HCT116 (cell line): ENCODE measurements around the gene SIPA1L3. TPM values are rescaled to one million over a fixed set of nuclear protein-coding genes. Genes with fewer than 3 reads are reported as not detected.

Experiments used
- ATAC-seq: fragments of 200-7000 bp; cut with Tn5 transposase; 2 replicates; pipeline ENCODE4 v1.9.1; 2020; ENCODE audit warnings: mild to moderate bottlenecking, moderate library complexity
- BruUV-seq: library from RNA; stranded (reverse); fragments of 400-500 nt; replicated peaks from 2 replicates; lab custom pipeline; 2021; lab: Mats Ljungman, UMichigan
- CTCF ChIA-PET: fragments of 300-600 bp; sonication (Branson Sonifier 250); formaldehyde crosslinking; loops from one replicate; lab custom pipeline; 2021; ENCODE audit warnings: antibody characterized with exemption; lab: Charles Lee
- POLR2A ChIA-PET: fragments of 300-600, 350-600 bp; sonication (Branson Sonifier 250); formaldehyde crosslinking; loops from one replicate; lab custom pipeline; 2021; ENCODE audit warnings: antibody characterized with exemption; lab: Charles Lee
- RAD21 ChIA-PET, 2 experiments: fragments of 300-600 bp; sonication (Branson Sonifier 250); formaldehyde crosslinking; loops; one replicate each; lab custom pipeline; 2023; ENCODE audit warnings: low total read pairs in 2 of 2; ENCODE audit not compliant: uncharacterized antibody in 2 of 2, unreplicated experiment in 2 of 2, low non-redundant PET in 1 of 2; lab: Charles Lee
- DNase-seq: peaks from one replicate; pipeline ENCODE4 v3.0.0-alpha.2; 2010; ENCODE audit warnings: low read depth, low spot score
- H2AFZ ChIP-seq: fragments of 200-600 bp; shearing (Covaris generic), sonication (generic); 2 replicates; pipeline ENCODE4 v1.6.1; 2017; ENCODE audit warnings: low read depth, mixed run types, mixed read lengths, antibody characterized with exemption, low read length; ENCODE audit not compliant: poor library complexity, severe bottlenecking
- H3K27ac ChIP-seq: 2 replicates; pipeline ENCODE4 v1.5.1; 2012; ENCODE audit warnings: low read depth, low read length
- H3K27me3 ChIP-seq: fragments of 200-600 bp; sonication (generic); 2 replicates; pipeline ENCODE4 v1.6.1; 2016; ENCODE audit warnings: mixed run types, low read length, mixed read lengths; ENCODE audit not compliant: insufficient read depth
- H3K36me3 ChIP-seq, 2 experiments: fragments of 200-500 bp in 1 of 2; fragments of 200-600 bp in 1 of 2; sonication (Bioruptor generic) in 1 of 2; sonication (generic) in 1 of 2; 2 replicates each; pipeline versions ENCODE4 v1.5.1 to v1.6.1; 2014 to 2016; ENCODE audit warnings: low read length in 2 of 2, inconsistent platforms in 1 of 2, mixed read lengths in 1 of 2, mixed run types in 1 of 2; ENCODE audit not compliant: insufficient read depth in 2 of 2, control insufficient read depth in 1 of 2
- H3K4me1 ChIP-seq, 2 experiments: fragments of 200-600 bp in 1 of 2; sonication (generic) in 1 of 2; 2 replicates each; pipeline versions ENCODE4 v1.5.1 to v1.6.1; 2012 to 2017; ENCODE audit warnings: low read length in 2 of 2, inconsistent platforms in 1 of 2, mild to moderate bottlenecking in 1 of 2, mixed read lengths in 1 of 2, mixed run types in 1 of 2, moderate library complexity in 1 of 2; ENCODE audit not compliant: insufficient read depth in 2 of 2, control insufficient read depth in 1 of 2
- H3K4me2 ChIP-seq: fragments of 200-600 bp; sonication (generic); 2 replicates; pipeline ENCODE4 v1.6.1; 2017; ENCODE audit warnings: mixed run types, low read length, mixed read lengths
- H3K4me3 ChIP-seq, 2 experiments: fragments of 200-600 bp in 1 of 2; sonication (generic) in 1 of 2; replicated peaks in 1 of 2; 2 replicates each; pipeline ENCODE4 v1.5.1; 2011 to 2016; ENCODE audit warnings: low read length in 2 of 2, control low read depth in 1 of 2, low read depth in 1 of 2, mild to moderate bottlenecking in 1 of 2, mixed read lengths in 1 of 2, mixed run types in 1 of 2
- H3K79me2 ChIP-seq: fragments of 200-600 bp; sonication (generic); 2 replicates; pipeline ENCODE4 v1.6.1; 2017; ENCODE audit warnings: mild to moderate bottlenecking, mixed run types, low read length, moderate library complexity, mixed read lengths; ENCODE audit not compliant: insufficient read depth
- H3K9ac ChIP-seq: fragments of 200-600 bp; sonication (generic); 2 replicates; pipeline ENCODE4 v1.6.1; 2016; ENCODE audit warnings: low read length, mixed read lengths
- H3K9me2 ChIP-seq: fragments of 200-600 bp; sonication (generic), shearing (Covaris generic); 2 replicates; pipeline ENCODE4 v1.6.1; 2017; ENCODE audit warnings: mixed run types, mild to moderate bottlenecking, moderate library complexity; ENCODE audit not compliant: insufficient read depth
- H3K9me3 ChIP-seq, 2 experiments: fragments of 200-500 bp in 1 of 2; fragments of 200-600 bp in 1 of 2; sonication (Bioruptor generic) in 1 of 2; sonication (generic) in 1 of 2; 2 replicates each; pipeline ENCODE4 v1.6.1; 2014 to 2017; ENCODE audit warnings: low read length in 2 of 2, mixed read lengths in 2 of 2, inconsistent platforms in 1 of 2, low read depth in 1 of 2, mild to moderate bottlenecking in 1 of 2, mixed run types in 1 of 2, moderate library complexity in 1 of 2; ENCODE audit not compliant: control insufficient read depth in 1 of 2, insufficient read depth in 1 of 2
- H4K20me1 ChIP-seq: fragments of 200-600 bp; sonication (generic), shearing (Covaris generic); 2 replicates; pipeline ENCODE4 v1.6.1; 2017; ENCODE audit warnings: mixed run types, mild to moderate bottlenecking, moderate library complexity; ENCODE audit not compliant: insufficient read depth
- CBX3 ChIP-seq: IDR thresholded peaks from 2 replicates; pipeline ENCODE4 v1.6.1; 2012; ENCODE audit warnings: low read depth
- CTCF ChIP-seq, 3 experiments: fragments of 200-600 bp in 1 of 3; sonication (generic) in 1 of 3; IDR thresholded peaks in 2 of 3; conservative IDR thresholded peaks in 1 of 3; 2 replicates each; pipeline ENCODE4 v1.5.1; 2012 to 2017; ENCODE audit warnings: low read depth in 2 of 3, low read length in 2 of 3, antibody characterized with exemption in 1 of 3, borderline replicate concordance in 1 of 3, control low read depth in 1 of 3, mild to moderate bottlenecking in 1 of 3, mixed read lengths in 1 of 3, mixed run types in 1 of 3, moderate library complexity in 1 of 3; ENCODE audit not compliant: insufficient read depth in 1 of 3
- ELF1 ChIP-seq: IDR thresholded peaks from 2 replicates; pipeline ENCODE4 v1.6.1; 2012; ENCODE audit warnings: low read depth, borderline replicate concordance
- JUND ChIP-seq: IDR thresholded peaks from 2 replicates; pipeline ENCODE4 v1.6.1; 2012
- POLR2A ChIP-seq: IDR thresholded peaks from 2 replicates; pipeline ENCODE4 v1.7.0; 2011; ENCODE audit warnings: borderline replicate concordance; ENCODE audit not compliant: insufficient read depth, insufficient read length; ENCODE audit errors: extremely low read depth
- POLR2AphosphoS5 ChIP-seq: IDR thresholded peaks from 2 replicates; pipeline ENCODE4 v1.6.1; 2011; ENCODE audit warnings: mild to moderate bottlenecking, low read depth, low read length, moderate library complexity
- RAD21 ChIP-seq: IDR thresholded peaks from 2 replicates; pipeline ENCODE4 v1.6.1; 2012; ENCODE audit warnings: low read depth, mild to moderate bottlenecking
- SIN3A ChIP-seq: IDR thresholded peaks from 2 replicates; pipeline ENCODE4 v1.6.1; 2012; ENCODE audit warnings: low read depth
- SRF ChIP-seq: IDR thresholded peaks from 2 replicates; pipeline ENCODE4 v1.6.1; 2012; ENCODE audit warnings: low read depth
- YY1 ChIP-seq: IDR thresholded peaks from 2 replicates; pipeline ENCODE4 v1.6.1; 2011; ENCODE audit warnings: low read length, low read depth, moderate library complexity, mild to moderate bottlenecking; ENCODE audit not compliant: insufficient replicate concordance; ENCODE audit errors: extremely low read depth
- intact Hi-C: fragments of 100-400 bp; cut with micrococcal nuclease; formaldehyde crosslinking; loops from 2 replicates; pipeline ENCODE4 v1.10.0; 2022
- total RNA-seq: library from RNA; stranded (reverse); gene quantifications from one replicate; pipeline ENCODE4 v1.2.1, GENCODE V29; 2021; ENCODE audit not compliant: unreplicated experiment

The SIPA1L3 gene
- total RNA-seq, 1 experiment from 2014 or later = 41.8 TPM

GRCh38 chr19:38250428-38250820, 343.4 kb downstream of the SIPA1L3 start:
- no peak overlapping the region for H2AFZ ChIP-seq

GRCh38 chr19:38250821-38251563, 344.0 kb downstream of the SIPA1L3 start:
- ChIA-PET POLR2A (interaction anchor here (1.1 kb wide), 1 partner anchor 13 kb away, joined by 6 read pairs; the partner anchor contains the start of gene SPINT2), RAD21 (no interaction called here)
- no peaks in the 10 kb centered on the region for H3K27me3 ChIP-seq
- intact Hi-C loops = no loop called here
- no peak for ATAC-seq
- H3K4me2 ChIP-seq = no peak overlapping the region
- no peaks in the 10 kb centered on the region for H3K9me3 ChIP-seq
- H3K27ac ChIP-seq = no peak overlapping the region; the same call in 1 of the 2 replicates
- no TSS peak for BruUV-seq
- no peaks in the 10 kb centered on the region for H3K79me2 ChIP-seq
- H3K9ac ChIP-seq = no peak overlapping the region
- no peaks in the 10 kb centered on the region for H3K36me3 ChIP-seq
- TF ChIP-seq CBX3 (no peak), POLR2A (no peak), CTCF (IDR thresholded peaks at IDR 0.05 in 2 of 3, conservative IDR thresholded peaks at IDR 0.05 in 1 of 3; ENCODE audit: borderline replicate concordance in 1 of 3, insufficient read depth in 1 of 3, low read depth in 2 of 3, low read length in 2 of 3) (no peak), SIN3A (no peak), YY1 (no peak), ELF1 (no peak), POLR2AphosphoS5 (no peak), JUND (no peak), SRF (no peak)
- TF ChIP-seq, all 23 proteins: peak for 0
- Histone ChIP-seq H3K9me2 (no peaks in the 10 kb centered on the region), H3K4me3 (no peak overlapping the region), H4K20me1 (no peaks in the 10 kb centered on the region), H2AFZ (no peak overlapping the region), H3K4me1 (peaks cover 0 to 22% of the 10 kb centered on the region in 2 experiments; a peak in 1 of 4 replicates)
- no peak for DNase-seq
- CTCF ChIA-PET = no interaction called here

More at GRCh38 chr19:38250428-38250820, 343.4 kb downstream of the SIPA1L3 start:
- no peak overlapping the region for H3K27ac ChIP-seq
- H3K4me3 ChIP-seq = no peak overlapping the region
- H3K9ac ChIP-seq = no peak overlapping the region
- H3K79me2 ChIP-seq = no peaks in the 10 kb centered on the region
- no peak for TF ChIP-seq ELF1
- no peak for TF ChIP-seq CBX3
- TF ChIP-seq RAD21 = no peak
- TF ChIP-seq, all 23 proteins: peak for 0
- Histone ChIP-seq H4K20me1 (no peaks in the 10 kb centered on the region), H3K4me2 (no peak overlapping the region), H3K36me3 (no peaks in the 10 kb centered on the region), H3K9me3 (no peaks in the 10 kb centered on the region), H3K4me1 (peaks cover under 1 to 28% of the 10 kb centered on the region in 2 experiments; a peak in 3 of 4 replicates), H3K27me3 (no peaks in the 10 kb centered on the region), H3K9me2 (no peaks in the 10 kb centered on the region)
- ATAC-seq (no peak), DNase-seq (no peak)
- no TSS peak for BruUV-seq
- ChIA-PET RAD21 (no interaction called here), POLR2A (no interaction called here), CTCF (no interaction called here)
- intact Hi-C loops = no loop called here
